ENCODE measurements around the gene REPS2.

Gene REPS2

GRCh38 chrX:17038681-17039161 is 92.3 kb downstream of the REPS2 start:
- DNase-seq = no peak

- no peak for DNase-seq
These were observed 93.4 kb downstream of the REPS2 start for GRCh38 chrX:17039826-17040225.

GRCh38 chrX:17040711-17041110 is 94.3 kb downstream of the REPS2 start:
- DNase-seq = no peak

DNA sequence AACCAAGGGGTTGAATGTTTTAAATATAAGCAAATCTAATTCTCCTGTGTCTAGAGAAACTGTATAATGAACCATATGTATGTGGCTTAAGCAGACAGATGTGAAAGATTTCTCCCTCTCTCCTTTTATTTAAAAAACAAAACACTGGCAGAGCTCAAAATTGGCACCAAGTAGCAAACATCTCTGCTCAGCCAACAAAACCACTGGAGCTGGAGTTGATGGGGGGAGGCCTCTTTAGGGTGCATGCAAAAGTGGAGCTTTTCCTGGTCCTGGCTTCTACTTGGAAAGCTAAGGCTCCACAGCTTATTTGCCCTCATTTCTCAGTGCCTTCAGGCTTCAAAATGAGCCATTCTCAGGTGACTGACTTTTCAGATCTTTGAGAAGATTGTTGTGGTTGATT is 95.6 kb downstream of the REPS2 start:
- no peak for DNase-seq

- DNase-seq = peak; percentile 58
These were observed 100.1 kb downstream of the REPS2 start for GRCh38 chrX:17046478-17047097.

- no peak for DNase-seq
These were observed 100.8 kb downstream of the REPS2 start for GRCh38 chrX:17047224-17047623.

DNA sequence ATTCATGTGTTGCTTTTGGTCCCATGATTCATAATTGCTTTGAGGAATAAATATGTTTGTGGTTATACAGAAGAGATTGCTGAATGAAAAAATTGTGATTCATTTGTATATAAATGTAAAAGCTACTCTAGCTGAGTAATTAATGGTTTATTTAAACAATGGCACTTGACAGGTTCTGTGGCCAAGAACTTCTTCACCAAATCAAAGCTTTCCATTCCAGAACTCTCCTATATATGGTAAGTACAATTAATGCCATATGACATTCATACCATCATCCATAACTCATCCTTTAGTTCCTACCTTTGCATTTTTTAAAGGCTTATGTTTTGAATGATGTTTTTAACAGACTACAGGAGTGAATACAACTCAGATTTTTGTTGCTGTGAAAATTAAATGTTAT is 105.8 kb downstream of the REPS2 start:
- no peak for DNase-seq

DNA sequence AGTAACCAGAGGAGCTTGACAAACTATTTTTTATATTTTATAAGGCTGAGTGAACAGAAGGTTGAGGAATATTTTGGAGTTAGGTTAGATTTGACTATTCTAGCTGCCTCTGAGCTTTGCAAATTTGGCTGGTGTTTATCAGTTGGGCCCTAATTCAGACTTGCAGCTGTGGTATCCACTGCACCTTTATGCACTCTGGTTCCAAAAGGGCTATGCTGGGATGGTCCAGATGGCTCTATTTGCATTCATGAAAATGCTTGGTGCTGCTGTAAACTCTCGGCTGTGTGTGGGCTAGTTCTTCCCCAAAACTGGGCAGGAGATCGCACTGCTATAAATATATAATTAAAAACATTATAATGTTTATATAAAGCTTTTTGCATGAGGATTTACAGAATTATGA is 106.3 kb downstream of the REPS2 start:
- no peak for DNase-seq

GRCh38 chrX:17053502-17053901 is 107.0 kb downstream of the REPS2 start:
- DNase-seq = no peak

GRCh38 chrX:17056868-17057608 is 110.6 kb downstream of the REPS2 start:
- no peak for DNase-seq

GRCh38 chrX:17062065-17062464 is 115.6 kb downstream of the REPS2 start:
- no peak for DNase-seq

DNA sequence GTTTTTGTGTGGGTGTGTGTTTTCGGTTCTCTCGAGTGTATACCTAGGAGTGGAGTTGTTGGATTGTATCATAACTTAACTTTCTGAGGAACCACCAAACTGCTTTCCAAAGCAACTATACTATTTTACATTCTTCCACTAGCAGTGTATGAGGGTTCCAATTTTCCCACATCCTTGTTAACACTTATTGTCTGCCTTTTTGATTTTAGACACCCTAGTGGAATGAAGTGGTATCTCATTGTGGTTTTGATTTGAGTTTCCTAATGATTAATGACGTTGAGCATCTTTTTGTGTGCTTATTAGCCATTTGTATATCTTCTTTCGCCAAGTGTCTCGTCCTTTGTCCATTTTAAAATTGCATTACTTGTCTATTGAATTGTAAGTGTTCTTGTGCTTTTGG is 118.6 kb downstream of the REPS2 start:
- no peak for DNase-seq

GRCh38 chrX:17067534-17067933 is 121.1 kb downstream of the REPS2 start:
- DNase-seq = no peak

GRCh38 chrX:17072301-17072700 is 125.8 kb downstream of the REPS2 start:
- no peak for DNase-seq

- no peak for DNase-seq
These were observed 126.3 kb downstream of the REPS2 start for GRCh38 chrX:17072721-17073230.

DNA sequence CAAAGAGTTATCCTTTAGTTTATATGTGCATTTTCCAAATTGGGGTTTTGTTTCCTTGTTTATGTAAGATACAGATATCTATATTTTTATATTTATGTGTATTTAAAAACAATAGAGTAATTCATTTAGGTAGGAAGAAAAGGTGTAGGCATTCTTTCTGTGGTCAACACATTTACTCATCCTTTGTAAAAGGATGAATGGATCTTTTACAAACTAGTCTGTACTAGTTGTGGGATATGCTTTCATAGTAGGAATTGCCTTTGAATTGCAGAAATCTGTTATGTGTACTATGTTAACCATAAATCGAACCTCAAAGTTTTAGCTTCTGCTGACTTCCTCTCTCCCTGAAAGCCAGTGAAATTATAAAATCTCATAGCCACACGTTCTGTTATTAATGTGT is 128.5 kb downstream of the REPS2 start:
- no peak for DNase-seq

GRCh38 chrX:17077361-17077760 is 130.9 kb downstream of the REPS2 start:
- DNase-seq = no peak

DNA sequence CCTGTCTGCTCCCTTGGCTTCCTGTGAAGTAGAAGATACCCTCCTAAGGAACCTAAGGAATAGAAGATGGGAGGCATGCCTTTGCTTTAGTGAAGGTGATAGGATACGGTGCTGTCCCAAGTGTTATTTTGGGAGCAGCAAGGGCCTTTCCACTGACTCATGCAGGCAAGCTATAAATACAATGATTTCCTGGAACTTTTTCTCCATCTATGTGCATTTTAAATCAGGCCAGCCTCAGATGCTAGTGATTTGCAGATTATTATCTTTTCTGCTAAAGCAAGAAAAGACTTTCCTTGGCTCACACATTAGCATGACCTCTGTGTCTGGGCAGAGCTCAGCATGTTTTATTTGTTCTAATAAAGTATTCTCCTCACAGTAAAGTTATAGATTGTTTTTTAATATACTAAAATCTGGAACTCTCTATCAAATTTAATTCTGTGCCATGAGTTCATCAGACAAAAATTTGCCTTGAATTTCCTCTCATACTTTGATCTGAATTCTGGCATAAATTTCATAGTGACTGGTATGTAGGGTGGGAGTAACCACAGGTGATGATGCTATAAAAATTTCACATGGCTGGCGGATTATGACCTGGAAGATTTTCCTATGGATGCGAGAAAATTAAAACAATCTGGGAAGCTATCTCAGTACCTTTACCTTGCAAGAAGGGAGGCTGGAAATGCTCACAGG is 131.7 kb downstream of the REPS2 start:
- no peak for DNase-seq

DNA sequence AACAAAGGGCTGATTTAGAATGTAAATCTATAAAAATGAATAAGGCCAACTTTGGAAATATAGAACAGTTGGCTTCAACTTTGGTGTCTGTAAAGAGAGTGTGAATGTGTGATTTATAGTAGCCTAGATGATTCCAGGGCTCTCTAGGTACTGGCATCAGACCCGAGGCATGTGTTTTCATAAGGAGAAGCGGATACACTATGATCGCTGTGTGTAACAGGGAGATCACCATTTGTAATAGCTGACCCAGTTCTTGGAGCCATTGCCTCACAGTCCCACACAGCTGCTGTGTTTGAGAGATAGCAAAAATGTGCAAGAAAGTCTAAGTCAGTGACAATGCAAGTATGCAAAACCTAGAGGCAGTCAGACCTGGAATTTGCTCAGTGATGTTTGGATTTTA is 135.1 kb downstream of the REPS2 start:
- DNase-seq = no peak

GRCh38 chrX:17081968-17082367 is 135.5 kb downstream of the REPS2 start:
- DNase-seq = no peak

GRCh38 chrX:17082831-17083230 is 136.4 kb downstream of the REPS2 start:
- no peak for DNase-seq

- DNase-seq = no peak
These were observed 139.9 kb downstream of the REPS2 start for GRCh38 chrX:17086317-17086716.

GRCh38 chrX:17095161-17095560 is 148.7 kb downstream of the REPS2 start:
- no peak for DNase-seq

Measured in amniotic stem cell (primary cell).